Uterus (tissue), 2 donors: Measurements from ENCODE around the gene PBX1.

ENCODE experiments used
- POLR2A ChIP-seq, 2 donors: fragments of 450-650 bp; IDR thresholded peaks; one replicate each; pipeline ENCODE4 v1.6.1; 2016; ENCODE audit warnings: antibody characterized with exemption in 2 of 2, mild to moderate bottlenecking in 1 of 2, moderate library complexity in 1 of 2
- TF ChIP-seq, protein P1 (sequence below), 4 experiments: fragments of 200-600 bp in 2 of 4; fragments of 450-650 bp in 2 of 4; sonication (generic) in 2 of 4; IDR thresholded peaks; one replicate each; pipeline ENCODE4 v1.5.1; 2016 to 2019; ENCODE audit warnings: antibody characterized with exemption in 4 of 4, mild to moderate bottlenecking in 2 of 4, moderate library complexity in 1 of 4

DNA sequence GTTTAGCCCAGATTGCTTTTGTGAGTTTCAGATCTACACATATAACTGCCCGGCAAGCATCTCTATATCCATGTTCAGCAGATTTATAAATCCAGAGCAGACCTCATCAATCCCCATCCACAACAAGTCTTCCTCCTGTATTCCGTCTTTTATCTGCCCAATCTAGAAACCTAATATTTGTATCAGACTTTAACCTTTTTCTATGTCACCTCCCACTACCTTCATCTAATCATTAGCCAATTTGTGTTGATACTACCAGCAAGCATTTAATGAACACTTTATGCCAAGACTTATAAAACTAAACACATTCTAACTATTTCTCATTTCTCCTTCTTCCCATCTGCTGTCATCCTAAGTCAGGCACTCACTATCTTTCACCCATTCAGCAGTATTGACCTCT is 135.5 kb downstream of the PBX1 start:
- no peak for TF ChIP-seq POLR2A (IDR thresholded peaks at IDR 0.05)
- TF ChIP-seq, protein P1, sequence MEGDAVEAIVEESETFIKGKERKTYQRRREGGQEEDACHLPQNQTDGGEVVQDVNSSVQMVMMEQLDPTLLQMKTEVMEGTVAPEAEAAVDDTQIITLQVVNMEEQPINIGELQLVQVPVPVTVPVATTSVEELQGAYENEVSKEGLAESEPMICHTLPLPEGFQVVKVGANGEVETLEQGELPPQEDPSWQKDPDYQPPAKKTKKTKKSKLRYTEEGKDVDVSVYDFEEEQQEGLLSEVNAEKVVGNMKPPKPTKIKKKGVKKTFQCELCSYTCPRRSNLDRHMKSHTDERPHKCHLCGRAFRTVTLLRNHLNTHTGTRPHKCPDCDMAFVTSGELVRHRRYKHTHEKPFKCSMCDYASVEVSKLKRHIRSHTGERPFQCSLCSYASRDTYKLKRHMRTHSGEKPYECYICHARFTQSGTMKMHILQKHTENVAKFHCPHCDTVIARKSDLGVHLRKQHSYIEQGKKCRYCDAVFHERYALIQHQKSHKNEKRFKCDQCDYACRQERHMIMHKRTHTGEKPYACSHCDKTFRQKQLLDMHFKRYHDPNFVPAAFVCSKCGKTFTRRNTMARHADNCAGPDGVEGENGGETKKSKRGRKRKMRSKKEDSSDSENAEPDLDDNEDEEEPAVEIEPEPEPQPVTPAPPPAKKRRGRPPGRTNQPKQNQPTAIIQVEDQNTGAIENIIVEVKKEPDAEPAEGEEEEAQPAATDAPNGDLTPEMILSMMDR (IDR thresholded peaks at IDR 0.05) = no peak
